ENCODE results near the gene ISOC1.
A peak's percentile ranks its signal among the peaks of the same experiment; 100 is the strongest.

The ISOC1 gene

DNA sequence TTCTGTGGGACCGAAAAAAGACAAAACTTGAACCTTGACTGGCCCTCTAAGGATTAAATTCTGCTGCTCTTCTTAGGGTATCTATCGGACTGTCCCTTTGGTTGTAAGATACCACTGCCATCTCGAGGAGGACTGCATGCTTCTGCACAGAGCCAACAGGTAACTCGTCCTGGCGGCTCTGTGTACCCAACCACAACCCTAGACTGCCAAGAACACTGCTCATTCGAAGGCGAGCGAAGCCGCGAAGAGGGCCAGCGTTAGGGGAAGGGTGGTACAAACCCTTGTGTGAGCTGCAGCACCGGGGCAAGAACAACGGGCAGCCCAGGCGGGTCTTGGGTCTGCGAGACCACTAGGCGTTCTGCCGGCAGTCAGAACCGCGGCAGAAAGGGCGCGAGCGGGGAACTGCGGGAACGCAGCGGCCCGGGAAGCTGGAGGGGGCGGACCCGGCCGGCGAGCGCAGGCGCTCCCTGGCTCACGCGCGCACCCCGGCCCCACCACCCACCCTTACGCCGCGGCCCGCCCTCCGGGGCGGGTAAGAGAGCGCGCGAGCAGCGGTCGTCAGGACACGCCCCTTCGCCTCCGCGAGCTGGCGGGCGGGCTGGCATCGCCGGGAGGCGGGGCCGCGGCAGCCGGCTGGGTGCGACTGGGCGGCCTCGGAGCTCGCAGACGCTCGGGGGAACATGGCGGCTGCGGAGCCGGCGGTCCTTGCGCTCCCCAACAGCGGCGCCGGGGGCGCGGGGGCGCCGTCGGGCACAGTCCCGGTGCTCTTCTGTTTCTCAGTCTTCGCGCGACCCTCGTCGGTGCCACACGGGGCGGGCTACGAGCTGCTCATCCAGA, at the start of gene ISOC1:
TSS of gene ISOC1 (plus strand) at position 663 of the 837 bp plus-strand sequence. CDS start at position 681, 18 bp downstream.
- H3K9ac ChIP-seq (ENCODE audit: low read length): peak within 1 kb of the TSS; percentile 84
- peak within 1 kb of the TSS; percentile 96 for H3K4me3 ChIP-seq (ENCODE audit: low read depth, low read length)
- no peaks in the 10 kb centered on the region for H3K9me3 ChIP-seq (ENCODE audit: control insufficient read depth, insufficient read depth, low read depth, low read length)
- no peak within 1 kb of the TSS for H3K27ac ChIP-seq (ENCODE audit: low read depth, low read length)
- peaks cover 54% of the 10 kb centered on the region for H3K27me3 ChIP-seq (ENCODE audit: control insufficient read depth, insufficient read depth, low read length)
- no peaks in the 10 kb centered on the region for H3K36me3 ChIP-seq (ENCODE audit: control insufficient read depth, insufficient read depth, low read length)
- H3K4me1 ChIP-seq (ENCODE audit: control insufficient read depth, insufficient read depth, low read length): peaks cover 6% of the 10 kb centered on the region; the same call in 1 of the 2 replicates

DNA sequence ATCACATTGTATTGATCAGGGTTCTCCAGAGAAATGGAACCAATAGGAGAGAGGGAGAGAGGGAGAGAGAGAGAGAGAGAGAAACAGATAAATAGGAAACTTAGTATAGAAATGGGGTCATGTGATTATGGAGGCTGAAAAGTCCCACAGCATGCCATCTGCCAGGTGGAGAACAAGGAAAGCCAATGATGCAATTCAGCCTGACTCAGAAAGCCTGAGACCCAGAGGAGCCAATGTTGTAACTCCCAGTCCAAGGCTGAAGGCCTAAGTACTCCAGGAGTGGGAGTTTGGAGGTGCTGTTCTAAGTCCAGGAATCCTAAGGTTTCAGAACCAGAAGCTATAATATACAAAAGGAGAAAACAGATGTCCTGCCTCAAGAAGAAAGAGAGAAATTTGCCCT, 48.4 kb upstream of the ISOC1 start:
- no peak overlapping the region for H3K27ac ChIP-seq (ENCODE audit: low read depth, low read length)
- H3K27me3 ChIP-seq (ENCODE audit: control insufficient read depth, insufficient read depth, low read length): no peaks in the 10 kb centered on the region
- H3K4me3 ChIP-seq (ENCODE audit: low read depth, low read length): no peak overlapping the region
- no peaks in the 10 kb centered on the region for H3K4me1 ChIP-seq (ENCODE audit: control insufficient read depth, insufficient read depth, low read length)
- H3K9ac ChIP-seq (ENCODE audit: low read length): no peak overlapping the region
- no peaks in the 10 kb centered on the region for H3K36me3 ChIP-seq (ENCODE audit: control insufficient read depth, insufficient read depth, low read length)
- H3K9me3 ChIP-seq (ENCODE audit: control insufficient read depth, insufficient read depth, low read depth, low read length): 0 out of 2 replicates have a peak, but pooled peaks cover 2% of the 10 kb centered on the region

DNA sequence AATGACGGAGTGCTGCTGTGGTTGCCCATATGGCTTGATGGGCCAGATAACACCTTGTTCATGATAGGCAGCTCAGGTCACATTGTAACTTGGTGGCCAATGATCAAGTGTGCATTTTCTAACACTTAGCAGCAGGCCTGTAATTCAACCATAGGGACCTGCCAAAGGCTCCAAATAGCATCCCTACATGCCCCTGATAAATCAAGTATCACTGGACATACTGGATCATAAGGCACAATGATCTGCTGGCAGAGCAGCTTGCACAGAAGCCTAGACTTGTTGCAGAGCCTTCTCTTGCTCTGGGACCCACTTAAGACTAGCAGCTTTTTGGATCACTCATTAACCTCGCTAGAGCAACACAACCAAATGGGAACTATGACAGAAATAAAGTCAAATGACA, 46.0 kb upstream of the ISOC1 start:
- no peaks in the 10 kb centered on the region for H3K4me1 ChIP-seq (ENCODE audit: control insufficient read depth, insufficient read depth, low read length)
- no peak overlapping the region for H3K27ac ChIP-seq (ENCODE audit: low read depth, low read length)
- no peaks in the 10 kb centered on the region for H3K27me3 ChIP-seq (ENCODE audit: control insufficient read depth, insufficient read depth, low read length)
- no peak overlapping the region for H3K4me3 ChIP-seq (ENCODE audit: low read depth, low read length)
- no peaks in the 10 kb centered on the region for H3K36me3 ChIP-seq (ENCODE audit: control insufficient read depth, insufficient read depth, low read length)
- no peak overlapping the region for H3K9ac ChIP-seq (ENCODE audit: low read length)
- 0 out of 2 replicates have a peak, but pooled peaks cover 2% of the 10 kb centered on the region for H3K9me3 ChIP-seq (ENCODE audit: control insufficient read depth, insufficient read depth, low read depth, low read length)

DNA sequence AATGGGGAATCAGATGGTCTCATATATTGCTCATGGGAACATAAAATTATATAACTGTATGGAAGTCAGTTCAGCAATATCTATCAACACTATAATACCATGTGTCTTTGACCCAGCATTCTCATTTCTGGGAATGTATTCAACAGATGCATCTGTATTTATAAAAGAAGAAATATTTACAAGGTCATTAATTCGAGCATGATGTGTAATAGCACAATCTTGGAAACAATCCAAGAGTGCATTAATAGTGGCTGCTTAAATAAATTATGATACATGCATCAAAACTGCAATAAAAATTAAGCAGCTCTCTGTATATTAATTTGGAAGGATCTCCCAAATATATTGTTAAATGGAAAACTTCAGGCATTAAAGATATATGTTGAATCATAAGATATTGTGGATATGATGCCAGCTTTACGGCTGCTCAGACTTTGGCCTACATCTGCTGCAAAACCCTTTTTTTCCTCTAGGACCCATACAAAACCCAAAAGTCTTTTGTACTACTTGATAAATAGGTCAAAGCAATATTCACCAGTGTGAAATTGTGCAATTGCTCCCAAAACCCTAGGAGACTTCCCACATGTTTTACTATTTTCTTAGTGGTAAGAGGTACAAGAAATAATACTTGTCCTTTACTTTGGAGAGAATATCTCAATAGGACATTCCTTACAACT, 45.3 kb upstream of the ISOC1 start:
- no peaks in the 10 kb centered on the region for H3K4me1 ChIP-seq (ENCODE audit: control insufficient read depth, insufficient read depth, low read length)
- H3K4me3 ChIP-seq (ENCODE audit: low read depth, low read length): no peak overlapping the region
- no peaks in the 10 kb centered on the region for H3K27me3 ChIP-seq (ENCODE audit: control insufficient read depth, insufficient read depth, low read length)
- H3K9ac ChIP-seq (ENCODE audit: low read length): no peak overlapping the region
- H3K27ac ChIP-seq (ENCODE audit: low read depth, low read length): no peak overlapping the region
- 0 out of 2 replicates have a peak, but pooled peaks cover 2% of the 10 kb centered on the region for H3K9me3 ChIP-seq (ENCODE audit: control insufficient read depth, insufficient read depth, low read depth, low read length)
- no peaks in the 10 kb centered on the region for H3K36me3 ChIP-seq (ENCODE audit: control insufficient read depth, insufficient read depth, low read length)

DNA sequence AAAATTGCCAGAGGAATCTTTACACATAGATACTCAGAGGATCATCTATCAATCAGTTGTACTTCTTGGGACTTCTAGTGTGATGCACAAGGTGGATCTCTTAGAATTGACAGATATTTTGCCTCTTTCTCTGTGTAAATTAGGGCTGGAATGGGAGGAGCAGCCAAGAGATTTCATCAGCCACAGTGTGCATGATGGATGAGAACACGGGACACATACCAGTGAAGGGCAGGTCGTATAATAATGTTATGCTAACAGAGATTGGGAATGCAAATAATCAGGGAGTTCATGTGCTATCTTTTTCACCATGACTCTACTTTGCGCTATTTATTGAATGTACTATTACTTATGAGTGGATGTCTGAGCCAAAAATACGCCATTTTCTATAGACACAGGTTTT, 43.3 kb upstream of the ISOC1 start:
- Histone ChIP-seq H3K36me3 (ENCODE audit: control insufficient read depth, insufficient read depth, low read length) (no peaks in the 10 kb centered on the region), H3K27ac (ENCODE audit: low read depth, low read length) (no peak overlapping the region), H3K9me3 (ENCODE audit: control insufficient read depth, insufficient read depth, low read depth, low read length) (no peaks in the 10 kb centered on the region), H3K4me3 (ENCODE audit: low read depth, low read length) (no peak overlapping the region), H3K27me3 (ENCODE audit: control insufficient read depth, insufficient read depth, low read length) (no peaks in the 10 kb centered on the region), H3K4me1 (ENCODE audit: control insufficient read depth, insufficient read depth, low read length) (no peaks in the 10 kb centered on the region), H3K9ac (ENCODE audit: low read length) (no peak overlapping the region)

DNA sequence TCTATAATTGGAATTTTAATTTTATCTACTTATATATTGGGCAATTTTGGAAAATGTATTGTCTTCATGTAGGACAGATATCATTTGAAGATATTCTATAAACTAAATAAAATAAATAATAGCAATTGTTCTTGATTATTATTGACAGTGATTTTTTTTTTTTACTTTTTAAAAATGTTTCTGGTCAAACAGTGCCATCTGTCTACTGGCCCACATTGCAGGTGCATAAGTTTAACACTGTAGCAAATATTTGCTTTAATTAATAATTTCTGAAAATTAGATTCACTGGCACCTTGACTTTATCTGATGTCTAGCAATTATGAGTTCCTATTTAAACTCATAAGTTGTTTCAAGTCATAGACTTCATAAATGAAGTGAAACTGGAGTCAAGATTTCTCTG, 41.1 kb upstream of the ISOC1 start:
- no peaks in the 10 kb centered on the region for H3K36me3 ChIP-seq (ENCODE audit: control insufficient read depth, insufficient read depth, low read length)
- H3K27me3 ChIP-seq (ENCODE audit: control insufficient read depth, insufficient read depth, low read length): no peaks in the 10 kb centered on the region
- H3K9me3 ChIP-seq (ENCODE audit: control insufficient read depth, insufficient read depth, low read depth, low read length): no peaks in the 10 kb centered on the region
- no peak overlapping the region for H3K27ac ChIP-seq (ENCODE audit: low read depth, low read length)
- no peak overlapping the region for H3K9ac ChIP-seq (ENCODE audit: low read length)
- H3K4me3 ChIP-seq (ENCODE audit: low read depth, low read length): no peak overlapping the region
- H3K4me1 ChIP-seq (ENCODE audit: control insufficient read depth, insufficient read depth, low read length): no peaks in the 10 kb centered on the region

DNA sequence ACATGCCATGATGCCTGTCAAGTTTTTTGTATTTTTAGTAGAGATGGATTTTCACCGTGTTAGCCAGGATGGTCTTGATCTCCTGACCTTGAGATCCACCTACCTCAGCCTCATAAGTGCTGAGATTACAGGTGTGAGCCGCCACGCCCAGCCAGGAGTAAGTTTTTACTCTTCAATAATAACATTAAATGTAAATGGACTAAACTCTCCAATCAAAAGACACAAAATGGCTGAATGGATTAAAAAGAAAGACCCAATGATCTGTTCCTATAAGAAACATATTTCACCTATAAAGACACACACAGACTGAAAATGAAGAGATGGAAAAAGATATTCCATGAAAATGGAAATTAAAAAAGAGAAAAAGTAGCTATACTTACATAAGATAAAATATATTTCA, 37.2 kb upstream of the ISOC1 start:
- Histone ChIP-seq H3K4me1 (ENCODE audit: control insufficient read depth, insufficient read depth, low read length) (no peaks in the 10 kb centered on the region), H3K9me3 (ENCODE audit: control insufficient read depth, insufficient read depth, low read depth, low read length) (no peaks in the 10 kb centered on the region), H3K36me3 (ENCODE audit: control insufficient read depth, insufficient read depth, low read length) (no peaks in the 10 kb centered on the region), H3K27me3 (ENCODE audit: control insufficient read depth, insufficient read depth, low read length) (no peaks in the 10 kb centered on the region), H3K4me3 (ENCODE audit: low read depth, low read length) (no peak overlapping the region), H3K27ac (ENCODE audit: low read depth, low read length) (no peak overlapping the region), H3K9ac (ENCODE audit: low read length) (no peak overlapping the region)

DNA sequence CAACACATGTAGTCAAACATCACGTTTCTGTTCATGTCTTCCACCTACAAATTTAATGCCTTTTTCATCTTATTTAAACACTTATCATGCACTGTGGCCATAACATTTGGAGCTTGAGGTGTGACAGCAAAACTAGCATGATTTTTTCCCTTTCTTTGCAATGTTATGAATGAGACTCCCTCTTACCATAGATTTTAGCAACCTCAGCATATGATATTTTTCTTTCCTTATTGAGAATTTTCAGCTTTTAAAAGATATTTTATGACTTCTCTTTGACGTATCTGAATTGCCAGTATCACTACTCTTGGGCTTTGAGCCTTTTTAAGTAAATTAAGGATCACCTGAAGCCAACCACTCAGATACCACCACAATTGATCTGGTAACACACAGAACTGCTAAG, 32.7 kb upstream of the ISOC1 start:
- H3K27ac ChIP-seq (ENCODE audit: low read depth, low read length): no peak overlapping the region
- H3K4me3 ChIP-seq (ENCODE audit: low read depth, low read length): no peak overlapping the region
- no peaks in the 10 kb centered on the region for H3K9me3 ChIP-seq (ENCODE audit: control insufficient read depth, insufficient read depth, low read depth, low read length)
- H3K9ac ChIP-seq (ENCODE audit: low read length): no peak overlapping the region
- H3K27me3 ChIP-seq (ENCODE audit: control insufficient read depth, insufficient read depth, low read length): no peaks in the 10 kb centered on the region
- no peaks in the 10 kb centered on the region for H3K36me3 ChIP-seq (ENCODE audit: control insufficient read depth, insufficient read depth, low read length)
- H3K4me1 ChIP-seq (ENCODE audit: control insufficient read depth, insufficient read depth, low read length): no peaks in the 10 kb centered on the region

DNA sequence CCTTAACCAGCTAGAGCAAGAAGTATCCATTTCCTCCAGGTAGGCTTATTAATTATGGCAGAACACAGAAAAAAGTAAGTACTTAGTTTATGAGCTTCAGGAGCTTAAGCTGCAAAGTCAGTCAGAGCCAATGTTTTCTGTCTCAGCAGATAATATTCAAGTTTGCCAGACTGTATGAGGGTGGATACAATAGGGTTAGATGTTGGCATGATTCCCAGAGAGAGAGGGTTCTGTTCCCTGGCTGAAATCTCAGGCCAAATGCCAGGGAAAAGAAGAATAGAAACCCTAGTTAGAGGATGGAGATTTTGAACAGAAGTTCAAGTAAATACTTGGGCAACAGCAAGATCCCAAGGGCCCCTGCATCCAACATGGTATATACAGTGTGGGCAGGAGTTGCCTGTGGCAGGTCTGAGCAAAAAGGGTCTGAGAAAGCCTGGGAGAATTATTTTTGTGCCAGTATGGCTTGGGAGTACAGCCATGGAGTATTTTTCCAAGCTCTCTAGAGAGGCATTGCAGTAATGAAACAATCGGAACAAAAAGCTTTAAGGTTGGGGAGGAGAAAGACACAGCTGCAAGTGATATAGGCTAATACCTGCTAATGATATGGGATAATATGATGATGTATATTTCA, 31.0 kb upstream of the ISOC1 start:
- no peaks in the 10 kb centered on the region for H3K36me3 ChIP-seq (ENCODE audit: control insufficient read depth, insufficient read depth, low read length)
- no peaks in the 10 kb centered on the region for H3K27me3 ChIP-seq (ENCODE audit: control insufficient read depth, insufficient read depth, low read length)
- no peaks in the 10 kb centered on the region for H3K9me3 ChIP-seq (ENCODE audit: control insufficient read depth, insufficient read depth, low read depth, low read length)
- no peak overlapping the region for H3K4me3 ChIP-seq (ENCODE audit: low read depth, low read length)
- no peaks in the 10 kb centered on the region for H3K4me1 ChIP-seq (ENCODE audit: control insufficient read depth, insufficient read depth, low read length)
- no peak overlapping the region for H3K27ac ChIP-seq (ENCODE audit: low read depth, low read length)
- H3K9ac ChIP-seq (ENCODE audit: low read length): no peak overlapping the region

- Histone ChIP-seq H3K9ac (ENCODE audit: low read length) (no peak overlapping the region), H3K27ac (ENCODE audit: low read depth, low read length) (no peak overlapping the region), H3K9me3 (ENCODE audit: control insufficient read depth, insufficient read depth, low read depth, low read length) (no peaks in the 10 kb centered on the region), H3K4me3 (ENCODE audit: low read depth, low read length) (no peak overlapping the region), H3K36me3 (ENCODE audit: control insufficient read depth, insufficient read depth, low read length) (no peaks in the 10 kb centered on the region), H3K27me3 (ENCODE audit: control insufficient read depth, insufficient read depth, low read length) (no peaks in the 10 kb centered on the region), H3K4me1 (ENCODE audit: control insufficient read depth, insufficient read depth, low read length) (no peaks in the 10 kb centered on the region)
These were observed 28.8 kb upstream of the ISOC1 start for GRCh38 chr5:129065721-129066120.

DNA sequence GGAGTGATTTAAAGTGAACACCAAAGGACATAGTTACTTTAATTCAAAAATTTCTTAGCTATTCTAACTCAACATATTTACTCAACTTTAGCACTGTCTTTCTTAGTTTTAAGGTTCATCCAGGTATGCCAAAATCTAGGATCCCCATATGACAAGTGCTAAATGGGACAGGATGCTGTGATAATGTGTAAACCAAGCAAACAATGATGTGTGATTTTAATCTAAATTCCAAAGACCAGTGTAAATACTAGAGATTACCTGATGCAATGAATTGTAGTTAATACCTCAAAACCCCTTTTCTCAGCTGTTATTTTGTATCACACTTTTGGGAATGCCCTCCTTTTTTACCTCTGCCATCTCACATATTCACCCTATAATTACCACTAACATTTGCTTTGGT, 26.8 kb upstream of the ISOC1 start:
- H3K4me3 ChIP-seq (ENCODE audit: low read depth, low read length): no peak overlapping the region
- H3K4me1 ChIP-seq (ENCODE audit: control insufficient read depth, insufficient read depth, low read length): no peaks in the 10 kb centered on the region
- no peak overlapping the region for H3K27ac ChIP-seq (ENCODE audit: low read depth, low read length)
- no peaks in the 10 kb centered on the region for H3K9me3 ChIP-seq (ENCODE audit: control insufficient read depth, insufficient read depth, low read depth, low read length)
- no peaks in the 10 kb centered on the region for H3K36me3 ChIP-seq (ENCODE audit: control insufficient read depth, insufficient read depth, low read length)
- no peak overlapping the region for H3K9ac ChIP-seq (ENCODE audit: low read length)
- H3K27me3 ChIP-seq (ENCODE audit: control insufficient read depth, insufficient read depth, low read length): no peaks in the 10 kb centered on the region
